ENCODE results near the gene ENSA. TPM values are rescaled to one million over a fixed set of nuclear protein-coding genes. Genes with fewer than 3 reads are reported as not detected.
"Not testable (repeated sequence)": the region's sequence is repeated elsewhere in the genome, so short reads cannot be mapped to it uniquely, and the experiment has no call there.

Gene ENSA, protein sequence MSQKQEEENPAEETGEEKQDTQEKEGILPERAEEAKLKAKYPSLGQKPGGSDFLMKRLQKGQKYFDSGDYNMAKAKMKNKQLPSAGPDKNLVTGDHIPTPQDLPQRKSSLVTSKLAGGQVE
- 100 to 1,000 TPM; 133 to 183 TPM for total RNA-seq

DNA sequence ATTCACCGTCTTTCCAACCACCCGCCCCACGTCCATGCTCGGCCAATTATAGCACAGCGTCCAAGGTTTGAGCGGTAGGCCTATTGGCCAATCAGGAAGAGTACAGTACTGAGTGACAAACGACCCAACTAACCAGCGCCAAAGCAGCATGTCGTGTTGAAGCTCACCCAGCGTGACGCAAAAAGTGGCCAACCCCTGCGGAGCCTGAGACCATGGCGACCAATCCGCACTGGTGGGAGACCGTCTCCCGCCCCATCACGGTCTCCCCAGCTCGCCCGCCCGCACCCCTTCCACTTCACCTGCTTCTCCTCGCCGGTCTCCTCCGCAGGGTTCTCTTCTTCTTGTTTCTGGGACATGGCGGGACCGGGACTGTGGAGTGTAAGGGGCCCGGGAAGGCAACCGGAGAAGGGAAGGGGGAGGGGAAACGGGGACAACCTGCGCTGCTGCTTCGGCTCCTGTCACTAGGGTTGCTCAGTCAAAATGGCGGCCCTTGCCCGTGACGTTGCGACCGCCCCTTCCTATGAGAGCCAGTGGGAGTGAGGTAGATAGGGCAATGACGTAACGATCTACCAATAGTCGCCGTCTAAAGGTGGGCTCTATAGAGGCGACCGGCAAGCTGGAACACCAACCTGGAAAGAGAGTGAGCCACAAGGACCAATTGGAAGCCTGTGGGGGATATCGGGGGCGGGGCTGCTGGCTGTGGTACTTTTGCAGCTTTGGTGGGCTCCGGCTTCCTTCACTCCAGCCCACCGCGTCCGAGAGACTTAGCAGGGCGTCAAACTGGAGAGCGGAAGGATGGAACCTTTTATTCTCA, at the start of gene ENSA:
Gene ENSA, minus strand, starts transcription at position 498 of the 814 bp plus-strand sequence. Its CDS starts 142 bp downstream, at position 356.
- Mint-ChIP-seq H3K36me3 (peaks cover 26 to 33% of the 10 kb centered on the region in 2 donors), H3K27ac (no peak within 1 kb of the TSS), H3K9me3 (no peaks in the 10 kb centered on the region)
- peak; percentile 90 to 97 for DNase-seq (ENCODE audit: low spot score in 2 of 2)
- peak; percentile 89 to 90 for ATAC-seq

DNA sequence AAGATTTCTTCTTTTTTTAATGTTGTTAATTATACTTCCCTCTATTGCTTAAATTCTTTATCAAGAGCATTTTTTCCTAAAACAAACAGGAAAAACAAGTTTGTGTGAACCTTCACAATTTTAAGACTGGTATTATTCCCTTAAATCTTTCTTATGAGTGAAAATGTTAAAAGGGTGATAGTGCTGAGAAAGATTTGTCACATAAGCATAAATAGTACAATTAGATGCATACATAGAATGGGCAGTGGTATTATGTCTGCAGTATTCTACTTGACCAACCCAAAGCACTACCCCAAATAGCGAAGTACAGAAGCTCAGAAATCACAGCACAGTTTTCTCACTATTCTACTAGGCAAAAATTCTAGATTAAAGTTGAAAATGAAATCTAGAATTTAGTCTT, 49.6 kb upstream of the ENSA start:
- H3K36me3 Mint-ChIP-seq: peaks cover 0 to 5% of the 10 kb centered on the region in 2 donors
- no peaks in the 10 kb centered on the region for H3K9me3 Mint-ChIP-seq
- H3K27ac Mint-ChIP-seq: no peak overlapping the region
- ATAC-seq (no peak), DNase-seq (ENCODE audit: low spot score in 2 of 2) (no peak)

DNA sequence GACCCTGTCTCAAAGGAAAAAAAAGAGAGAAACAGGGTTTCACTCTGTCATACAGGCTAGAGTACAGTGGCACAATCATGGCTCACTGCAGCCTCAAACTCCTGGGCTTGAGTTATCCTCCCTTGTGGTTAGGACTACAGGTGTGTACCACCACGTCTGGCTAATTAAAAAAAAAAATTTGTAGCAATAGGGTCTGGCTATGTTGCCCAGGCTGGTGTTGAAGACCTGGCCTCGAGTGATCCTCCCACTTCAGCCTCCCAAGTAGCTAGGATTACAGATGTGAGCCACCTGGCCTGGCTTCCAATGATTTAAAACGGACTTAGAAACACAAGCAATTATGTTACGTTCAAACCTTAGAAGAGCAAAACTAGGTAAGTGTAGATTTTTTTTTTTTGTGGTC, 45.5 kb upstream of the ENSA start:
- ATAC-seq (no peak), DNase-seq (ENCODE audit: low spot score in 2 of 2) (no peak)
- peaks cover 0 to 5% of the 10 kb centered on the region in 2 donors for H3K36me3 Mint-ChIP-seq

DNA sequence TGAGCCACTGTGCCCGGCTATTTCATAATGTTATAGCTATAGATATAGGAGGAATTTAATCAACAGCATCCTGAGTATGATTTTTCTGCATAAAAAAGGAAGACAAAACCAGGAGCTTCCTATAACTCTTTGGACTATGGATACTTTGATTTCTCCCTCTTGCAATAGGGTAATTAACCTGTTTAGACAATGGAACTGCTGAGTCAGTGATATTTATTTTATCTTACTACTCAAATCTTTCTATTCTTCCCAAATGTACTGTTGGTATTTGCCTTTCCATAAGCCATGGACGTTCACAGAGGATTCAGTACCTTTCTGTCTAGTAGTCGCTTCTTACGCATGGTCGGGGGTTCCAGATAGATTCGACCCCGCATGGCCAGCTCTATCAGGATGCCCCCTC, 33.9 kb upstream of the ENSA start:
- DNase-seq (ENCODE audit: low spot score in 2 of 2): no peak
- H3K27ac Mint-ChIP-seq: peak overlapping the region in 1 of 2 donors; percentile 59
- no peaks in the 10 kb centered on the region for H3K9me3 Mint-ChIP-seq
- peaks cover 4 to 10% of the 10 kb centered on the region in 2 donors for H3K36me3 Mint-ChIP-seq
- no peak for ATAC-seq

More for the DNA sequence above, 45.5 kb upstream of the ENSA start:
- Mint-ChIP-seq H3K27ac (no peak overlapping the region), H3K9me3 (no peaks in the 10 kb centered on the region)

DNA sequence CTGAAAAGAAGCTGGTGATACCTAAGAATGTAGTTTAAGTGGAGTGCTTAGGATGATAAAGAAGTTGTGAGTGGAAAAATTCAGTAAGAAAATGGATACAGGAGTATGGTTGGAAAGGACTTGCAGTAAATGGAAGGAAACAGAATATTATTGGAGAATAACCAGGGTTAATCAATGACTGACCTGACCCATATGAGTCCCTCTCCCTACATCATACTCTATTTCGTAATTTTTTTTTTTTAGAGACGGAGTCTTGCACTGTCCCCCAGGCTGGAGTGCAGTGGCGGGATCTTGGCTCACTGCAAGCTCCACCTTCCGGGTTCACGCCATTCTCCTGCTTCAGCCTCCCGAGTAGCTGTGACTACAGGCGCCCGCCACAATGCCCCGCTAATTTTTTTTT, 33.4 kb upstream of the ENSA start:
- no peaks in the 10 kb centered on the region for H3K9me3 Mint-ChIP-seq
- H3K36me3 Mint-ChIP-seq: peaks cover 4 to 10% of the 10 kb centered on the region in 2 donors
- DNase-seq (ENCODE audit: low spot score in 2 of 2) (no peak), ATAC-seq (no peak)
- H3K27ac Mint-ChIP-seq: no peak overlapping the region

DNA sequence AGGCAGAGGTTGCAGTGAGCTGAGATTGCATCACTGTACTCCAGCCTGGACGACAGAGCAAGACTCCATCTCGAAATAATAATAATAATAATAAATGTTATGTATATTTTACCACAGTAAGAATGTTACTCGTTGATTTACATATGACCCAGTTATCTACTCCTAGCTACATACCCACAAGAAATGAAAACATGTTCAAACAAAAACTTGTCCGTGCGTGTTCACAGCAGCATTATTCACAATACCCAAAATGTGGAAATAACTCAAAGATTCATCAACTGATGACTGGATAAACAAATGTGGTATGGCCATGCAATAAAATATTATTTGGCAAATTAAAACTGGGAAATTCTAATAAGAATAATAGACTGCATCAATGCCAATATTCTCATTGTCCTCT, 31.7 kb upstream of the ENSA start:
- Mint-ChIP-seq H3K27ac (no peak overlapping the region), H3K9me3 (no peaks in the 10 kb centered on the region), H3K36me3 (peaks cover 4 to 10% of the 10 kb centered on the region in 2 donors)
- no peak for ATAC-seq
- DNase-seq (ENCODE audit: low spot score in 2 of 2): no peak

DNA sequence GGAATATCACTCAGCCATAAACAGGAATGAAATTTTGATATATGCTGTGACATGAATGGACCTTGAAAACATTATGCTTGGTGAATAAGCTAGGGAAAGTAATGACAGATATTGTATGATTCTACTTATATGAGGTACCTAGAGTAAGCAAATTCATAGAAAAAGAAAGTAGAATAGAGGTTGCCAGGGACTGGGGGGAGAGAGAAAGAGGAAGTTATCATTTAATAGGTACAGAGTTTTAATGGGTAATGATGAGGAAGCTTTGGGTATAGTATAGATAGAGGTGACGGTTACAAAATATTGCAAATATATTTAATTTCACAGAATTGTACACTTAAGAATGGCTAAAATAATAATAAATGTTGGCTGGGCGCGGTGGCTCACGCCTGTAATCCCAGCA, 31.2 kb upstream of the ENSA start:
- DNase-seq (ENCODE audit: low spot score in 2 of 2) (no peak), ATAC-seq (no peak)
- peaks cover 4 to 10% of the 10 kb centered on the region in 2 donors for H3K36me3 Mint-ChIP-seq
- no peaks in the 10 kb centered on the region for H3K9me3 Mint-ChIP-seq
- H3K27ac Mint-ChIP-seq: no peak overlapping the region

DNA sequence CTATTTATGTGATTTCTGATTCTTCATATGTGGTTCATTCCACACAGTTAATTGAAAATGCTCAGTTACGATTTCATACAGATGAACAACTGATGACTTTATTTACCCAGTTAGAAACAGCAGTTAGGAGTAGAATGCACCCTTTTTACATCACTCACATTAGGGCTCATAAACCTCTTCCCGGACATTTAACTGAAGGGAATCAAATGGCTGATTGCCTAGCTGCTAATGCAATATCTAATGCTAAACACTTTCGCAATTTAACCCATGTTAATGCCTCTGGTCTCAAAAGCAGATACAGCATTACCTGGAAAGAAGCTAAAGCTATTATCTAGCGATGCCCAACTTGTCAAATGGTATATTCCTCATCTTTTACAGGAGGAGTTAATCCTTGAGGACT, 27.7 kb upstream of the ENSA start:
- not testable (repeated sequence) for H3K9me3 Mint-ChIP-seq; DNase-seq (ENCODE audit: low spot score in 2 of 2); H3K36me3 Mint-ChIP-seq; H3K27ac Mint-ChIP-seq; ATAC-seq

DNA sequence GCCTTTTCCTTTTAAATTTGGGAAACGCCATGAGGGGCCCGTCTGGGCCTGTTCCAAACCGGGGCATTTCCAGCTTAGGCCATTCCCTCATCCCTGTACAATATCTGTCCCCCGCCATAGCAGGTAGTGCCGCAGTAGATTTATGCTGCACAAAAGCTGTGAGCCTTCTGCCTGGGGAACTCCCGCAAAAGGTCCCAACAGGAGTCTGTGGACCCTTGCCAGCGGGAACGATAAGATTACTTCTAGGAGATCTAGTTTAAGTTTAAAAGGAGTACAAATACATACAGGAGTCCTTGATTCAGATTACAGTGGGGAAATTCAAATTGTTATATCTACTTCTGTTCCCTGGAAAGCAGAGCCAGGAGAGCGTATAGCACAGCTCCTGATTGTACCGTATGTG, 25.2 kb upstream of the ENSA start:
- not testable (repeated sequence) for DNase-seq (ENCODE audit: low spot score in 2 of 2); H3K9me3 Mint-ChIP-seq; ATAC-seq; H3K36me3 Mint-ChIP-seq
- H3K27ac Mint-ChIP-seq: peak overlapping the region in 1 of 2 donors; percentile 2

DNA sequence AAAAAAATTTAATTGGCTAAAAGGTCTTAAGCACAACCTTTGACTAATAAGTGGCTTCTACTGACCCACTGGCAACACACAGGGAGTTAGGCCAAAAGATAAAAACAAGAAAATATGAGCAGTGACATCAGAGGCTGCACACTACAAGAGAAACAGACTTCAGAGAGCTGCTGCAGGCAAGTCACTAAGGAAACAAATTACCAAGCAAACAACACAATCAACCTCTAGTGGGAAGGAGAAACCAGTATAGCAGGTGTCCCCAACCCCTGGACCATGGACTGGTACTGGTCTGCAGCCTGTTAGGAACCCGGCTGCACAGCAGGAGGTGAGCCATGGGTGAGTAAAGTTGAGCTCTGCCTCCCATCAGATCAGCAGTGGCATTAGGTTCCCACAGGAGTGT, 20.8 kb upstream of the ENSA start:
- H3K36me3 Mint-ChIP-seq: peaks cover 0 to 9% of the 10 kb centered on the region in 2 donors
- H3K27ac Mint-ChIP-seq: no peak overlapping the region
- H3K9me3 Mint-ChIP-seq: no peaks in the 10 kb centered on the region
- DNase-seq (ENCODE audit: low spot score in 2 of 2) (no peak), ATAC-seq (no peak)

DNA sequence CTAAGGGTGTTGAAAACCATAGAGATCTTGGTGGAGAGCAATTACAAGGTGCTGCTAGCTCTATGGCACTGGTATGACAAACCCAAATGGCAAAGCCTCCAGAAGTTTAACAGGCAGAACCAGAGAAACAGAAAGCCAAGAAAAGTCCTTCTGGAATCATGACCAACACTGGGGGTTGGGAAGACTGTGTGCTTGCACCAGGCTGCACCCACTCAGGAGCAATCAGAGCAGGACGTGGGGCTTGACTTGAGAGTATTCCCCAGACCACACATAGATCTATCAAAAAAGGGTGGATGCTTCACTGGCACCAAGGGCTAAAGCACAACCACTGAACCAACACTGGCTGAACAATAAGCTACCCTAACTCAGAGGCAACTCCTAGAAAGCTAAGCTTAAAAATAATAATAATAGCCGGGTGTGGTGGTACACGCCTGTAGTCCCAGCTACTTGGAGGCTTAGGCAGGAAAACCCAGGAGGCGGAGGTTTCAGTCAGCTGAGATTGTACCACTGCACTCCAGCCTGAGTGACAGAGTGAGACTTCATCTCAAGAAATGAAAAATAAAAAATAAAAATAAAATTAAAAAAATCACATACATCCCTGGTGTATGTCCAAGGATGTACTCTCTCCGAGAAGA, 20.1 kb upstream of the ENSA start:
- Mint-ChIP-seq H3K9me3 (no peaks in the 10 kb centered on the region), H3K36me3 (peaks cover 0 to 9% of the 10 kb centered on the region in 2 donors), H3K27ac (no peak overlapping the region)
- no peak for ATAC-seq
- DNase-seq (ENCODE audit: low spot score in 2 of 2): no peak

DNA sequence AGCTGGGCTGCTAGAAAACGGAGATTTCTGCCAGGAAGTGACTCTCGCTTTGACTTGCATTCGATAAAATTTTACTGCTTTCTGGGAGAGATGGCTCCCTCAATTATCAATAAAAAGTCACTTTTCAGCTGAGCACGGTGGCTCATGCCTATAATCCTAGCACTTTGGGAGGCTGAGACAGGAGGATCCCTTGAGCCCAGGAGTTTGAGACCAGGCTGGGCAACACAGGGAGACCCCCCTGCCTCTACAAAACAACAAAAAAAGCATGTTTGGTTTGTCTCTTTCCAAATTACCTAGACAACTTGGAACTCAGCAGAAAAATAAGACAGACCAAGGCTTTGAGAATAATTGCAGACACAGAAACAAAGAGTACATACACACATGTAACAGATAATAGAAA, 12.9 kb upstream of the ENSA start:
- no peak for ATAC-seq
- H3K9me3 Mint-ChIP-seq: no peaks in the 10 kb centered on the region
- no peak overlapping the region for H3K27ac Mint-ChIP-seq
- no peak for DNase-seq (ENCODE audit: low spot score in 2 of 2)
- H3K36me3 Mint-ChIP-seq: no peaks in the 10 kb centered on the region

DNA sequence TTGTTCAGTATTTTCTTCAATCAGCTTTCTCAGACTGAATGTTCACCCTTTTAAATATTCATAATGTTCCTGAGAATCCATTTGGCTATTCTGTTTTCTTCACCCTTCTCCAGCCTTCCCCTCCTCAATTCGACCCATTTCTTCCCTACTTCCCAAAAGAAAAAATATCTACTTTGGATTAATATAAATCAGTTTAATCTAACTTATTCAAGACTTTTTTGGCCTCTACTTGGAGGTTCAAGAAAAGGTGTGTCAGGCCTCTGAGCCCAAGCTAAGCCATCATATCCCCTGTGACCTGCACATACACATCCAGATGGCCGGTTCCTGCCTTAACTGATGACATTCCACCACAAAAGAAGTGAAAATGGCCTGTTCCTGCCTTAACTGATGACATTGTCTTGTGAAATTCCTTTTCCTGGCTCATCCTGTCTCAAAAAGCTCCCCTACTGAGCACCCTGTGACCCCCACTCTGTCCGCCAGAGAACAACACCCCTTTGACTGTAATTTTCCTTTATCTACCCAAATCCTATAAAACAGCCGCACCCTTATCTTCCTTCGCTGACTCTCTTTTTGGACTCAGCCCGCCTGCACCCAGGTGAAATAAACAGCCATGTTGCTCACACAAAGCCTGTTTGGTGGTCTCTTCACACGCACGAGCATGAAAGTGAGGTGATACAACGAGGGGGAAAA, 11.9 kb upstream of the ENSA start:
- not testable (repeated sequence) for H3K36me3 Mint-ChIP-seq; DNase-seq (ENCODE audit: low spot score in 2 of 2); H3K9me3 Mint-ChIP-seq; ATAC-seq; H3K27ac Mint-ChIP-seq

DNA sequence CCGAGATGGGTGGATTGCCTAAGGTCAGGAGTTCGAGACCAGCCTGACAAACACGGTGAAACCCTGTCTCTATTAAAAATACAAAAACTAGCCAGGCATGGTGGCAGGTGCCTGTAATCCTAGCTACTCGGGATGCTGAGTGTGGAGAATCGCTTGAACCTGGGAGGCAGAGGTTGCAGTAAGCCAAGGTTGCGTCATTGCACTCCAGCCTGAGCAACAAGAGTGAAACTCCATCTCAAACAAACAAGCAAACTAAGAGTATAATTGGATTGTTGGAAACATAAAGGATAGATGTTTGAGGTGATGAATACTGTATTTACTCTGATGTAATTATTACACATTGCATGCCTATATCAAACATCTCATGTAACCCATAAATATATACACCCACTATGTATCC, 9.0 kb upstream of the ENSA start:
- DNase-seq (ENCODE audit: low spot score in 2 of 2); H3K27ac Mint-ChIP-seq; ATAC-seq; H3K9me3 Mint-ChIP-seq; H3K36me3 Mint-ChIP-seq: not testable (repeated sequence)

DNA sequence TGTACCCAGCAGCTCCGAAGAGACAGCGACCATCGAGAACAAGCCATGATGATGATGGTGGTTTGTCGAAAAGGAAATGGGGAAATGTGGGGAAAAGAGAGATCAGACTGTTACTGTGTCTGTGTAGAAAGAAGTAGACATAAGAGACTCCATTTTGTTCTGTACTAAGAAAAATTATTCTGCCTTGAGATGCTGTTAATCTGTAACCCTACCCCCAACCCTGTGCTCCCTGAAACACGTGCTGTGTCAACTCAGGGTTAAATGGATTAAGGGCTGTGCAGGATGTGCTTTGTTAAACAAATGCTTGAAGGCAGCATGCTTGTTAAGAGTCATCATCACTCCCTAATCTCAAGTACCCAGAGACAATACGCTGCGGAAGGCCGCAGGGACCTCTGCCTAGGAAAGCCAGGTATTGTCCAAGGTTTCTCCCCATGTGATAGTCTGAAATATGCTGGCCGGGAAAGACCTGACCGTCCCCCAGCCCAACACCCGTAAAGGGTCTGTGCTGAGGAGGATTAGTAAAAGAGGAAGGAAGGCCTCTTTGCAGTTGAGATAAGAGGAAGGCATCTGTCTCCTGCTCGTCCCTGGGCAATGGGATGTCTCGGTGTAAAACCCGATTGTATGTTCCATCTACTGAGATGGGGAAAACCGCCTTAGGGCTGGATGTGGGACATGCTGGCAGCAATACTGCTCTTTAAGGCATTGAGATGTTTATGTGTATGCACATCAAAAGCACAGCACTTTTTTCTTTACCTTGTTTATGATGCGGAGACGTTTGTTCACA, 5.6 kb upstream of the ENSA start:
- not testable (repeated sequence) for H3K36me3 Mint-ChIP-seq; H3K27ac Mint-ChIP-seq; H3K9me3 Mint-ChIP-seq; DNase-seq (ENCODE audit: low spot score in 2 of 2); ATAC-seq

DNA sequence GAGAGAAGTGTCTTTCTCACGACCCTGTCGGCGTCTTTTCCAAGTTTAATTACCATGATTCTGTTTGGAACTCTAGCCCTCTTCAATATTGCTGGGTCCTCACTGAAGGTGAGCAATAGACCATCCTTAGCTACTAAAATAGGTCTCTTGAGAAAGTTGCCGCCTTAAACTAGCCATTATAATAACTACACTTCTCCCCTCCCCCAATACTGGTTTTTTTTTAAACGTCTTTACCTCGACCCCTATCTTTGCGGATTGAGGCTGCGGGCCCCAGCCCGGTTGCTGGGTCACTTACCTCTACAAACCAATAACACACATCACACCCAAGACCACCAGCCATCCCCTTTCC, 672 bp downstream of the ENSA start:
- no peak for ATAC-seq
- H3K9me3 Mint-ChIP-seq: no peaks in the 10 kb centered on the region
- DNase-seq (ENCODE audit: low spot score in 2 of 2): no peak
- peaks cover 26 to 33% of the 10 kb centered on the region in 2 donors for H3K36me3 Mint-ChIP-seq
- H3K27ac Mint-ChIP-seq: no peak overlapping the region

Data from activated naive CD4-positive, alpha-beta T cell treated with anti-CD3 and anti-CD28 coated beads, Interleukin-2, amount 50 U/mL, for 72 hours (primary cell).